Measurements from ENCODE around the gene PRCD. TPM values are rescaled to one million over a fixed set of nuclear protein-coding genes. Genes with fewer than 3 reads are reported as not detected.
"Not testable (repeated sequence)": the region's sequence is repeated elsewhere in the genome, so short reads cannot be mapped to it uniquely, and the experiment has no call there.

The PRCD gene
- polyA plus RNA-seq, 10 donors: 1.6 to 6.6 (median 3.0) TPM

DNA sequence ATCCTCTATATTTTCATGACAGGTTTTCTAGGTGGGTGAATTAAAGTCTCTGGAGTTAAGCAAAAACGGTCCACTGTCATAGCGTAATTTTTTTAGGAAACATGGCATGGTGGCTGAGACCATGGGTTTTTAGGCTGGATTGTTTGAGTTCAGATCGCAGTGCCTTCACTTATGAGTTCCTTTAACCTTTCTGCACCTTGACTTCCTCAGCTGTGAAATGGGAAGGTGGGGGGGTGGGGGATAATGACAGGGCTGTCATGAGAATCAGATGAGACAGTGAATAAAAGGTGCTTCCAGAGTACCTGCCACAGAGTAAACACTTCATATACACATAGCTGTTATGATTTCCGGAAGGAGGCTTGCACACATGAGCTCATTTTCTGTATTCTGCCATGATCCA, 11.8 kb downstream of the PRCD start:
- DNase-seq: no peak

DNA sequence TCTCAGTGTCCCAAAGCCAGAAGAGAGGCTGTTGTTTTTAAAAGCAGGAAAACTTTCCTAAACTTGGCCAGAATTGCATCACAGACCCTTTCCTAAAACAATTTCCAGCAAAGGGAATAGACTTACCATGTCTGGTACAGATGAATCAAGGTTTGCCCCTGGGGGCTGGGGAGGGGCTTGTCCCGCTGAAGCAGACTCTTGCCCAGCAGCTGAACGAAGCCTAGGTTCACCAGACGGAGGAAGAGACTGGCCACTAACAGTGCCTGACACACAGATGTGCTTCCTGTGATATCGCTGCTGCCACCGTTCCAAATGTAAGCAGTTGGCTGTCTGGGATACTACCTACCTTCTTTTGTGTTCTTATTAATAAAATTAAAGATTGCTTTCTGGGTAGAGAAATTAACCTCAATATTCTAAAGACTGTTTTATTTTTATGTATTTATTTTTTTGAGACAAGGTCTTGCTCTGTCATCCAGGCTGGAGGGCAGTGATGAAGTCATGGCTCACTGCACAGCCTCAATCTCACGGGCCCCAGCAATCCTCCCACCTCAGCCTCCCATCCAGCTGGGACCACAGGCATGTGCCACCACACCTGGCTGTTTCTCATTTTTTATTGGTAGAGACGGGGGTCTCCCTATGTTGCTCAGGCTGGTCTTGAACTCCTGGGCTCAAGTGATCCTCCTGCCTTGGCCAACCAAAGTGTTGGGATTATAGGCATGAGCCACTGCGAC, 13.5 kb downstream of the PRCD start:
- no peak for DNase-seq

DNA sequence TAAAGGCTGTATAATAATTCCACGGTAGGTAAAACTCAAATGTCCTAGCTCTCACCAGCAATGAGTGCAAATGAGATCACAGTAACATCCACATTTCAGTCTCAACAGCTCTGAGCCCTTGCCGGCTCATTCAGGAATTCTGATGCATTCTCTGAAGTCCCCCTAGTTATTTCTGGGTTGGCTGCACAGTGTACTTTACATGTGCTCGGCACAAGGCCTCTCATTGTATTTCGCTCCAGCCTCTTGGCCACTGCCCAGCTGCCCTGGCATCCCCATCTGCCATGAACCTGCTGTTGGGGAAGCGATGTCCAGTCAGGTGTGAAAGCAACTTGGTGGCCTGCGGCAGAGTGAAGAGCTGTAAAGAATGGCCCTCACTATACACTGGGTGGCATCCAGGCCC, 14.3 kb downstream of the PRCD start:
- no peak for DNase-seq

DNA sequence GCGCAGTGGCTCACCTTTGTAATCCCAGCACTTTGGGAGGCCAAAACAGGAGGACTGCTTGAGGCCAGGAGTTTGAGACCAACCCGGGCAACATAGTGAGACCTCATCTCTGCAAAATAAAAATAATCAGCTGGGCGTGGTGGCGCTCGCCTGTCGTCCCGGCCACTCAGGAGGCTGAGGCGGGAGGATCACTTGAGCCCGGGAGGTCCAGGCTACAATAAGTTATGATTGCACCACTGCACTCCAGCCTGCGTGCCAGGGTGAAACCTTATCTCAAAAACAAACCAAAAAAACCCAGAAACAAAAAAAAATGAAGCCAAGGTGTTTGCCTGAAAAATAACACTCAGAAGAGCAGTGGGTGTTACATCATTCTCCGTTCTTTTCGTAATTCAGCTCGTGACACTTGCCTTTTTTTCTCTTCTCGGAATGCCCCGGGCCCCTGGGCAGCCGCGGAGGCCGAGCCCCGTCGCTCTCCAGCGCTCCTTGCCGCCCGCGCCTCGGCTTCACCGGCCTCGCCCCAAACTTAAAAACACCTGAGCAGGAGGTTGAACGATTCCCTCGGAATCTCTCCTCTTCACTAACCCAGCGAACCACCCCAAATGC, 17.0 kb downstream of the PRCD start:
- DNase-seq: no peak

- peak; percentile 97 to 98 (median 97) for DNase-seq
Measured at GRCh38 chr17:76557368-76558197, 17.7 kb downstream of the PRCD start.

- peak in 1 of 3 donors; percentile 56 for DNase-seq
Measured at GRCh38 chr17:76558198-76559095, 18.6 kb downstream of the PRCD start.

- not testable (repeated sequence) for DNase-seq
Measured at GRCh38 chr17:76559460-76559859, 19.6 kb downstream of the PRCD start.

GRCh38 chr17:76560036-76560876, 20.4 kb downstream of the PRCD start:
- no peak for DNase-seq

DNA sequence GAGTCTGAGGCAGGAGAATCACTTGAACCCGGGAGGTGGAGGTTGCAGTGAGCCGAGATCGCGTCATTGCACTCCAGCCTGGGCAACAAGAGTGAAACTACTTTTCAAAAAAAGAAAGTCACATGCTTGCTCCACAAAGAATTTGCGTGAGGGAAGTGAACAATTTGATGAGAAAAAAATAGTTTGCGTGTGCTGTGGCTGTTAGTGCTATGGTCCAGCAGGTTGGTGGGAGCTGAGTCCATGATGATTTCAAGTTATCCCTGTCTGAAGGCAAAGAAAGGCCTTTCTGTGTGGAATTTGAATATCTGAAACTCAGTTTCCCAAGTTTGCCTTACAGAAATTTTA, 21.0 kb downstream of the PRCD start:
- no peak for DNase-seq

DNA sequence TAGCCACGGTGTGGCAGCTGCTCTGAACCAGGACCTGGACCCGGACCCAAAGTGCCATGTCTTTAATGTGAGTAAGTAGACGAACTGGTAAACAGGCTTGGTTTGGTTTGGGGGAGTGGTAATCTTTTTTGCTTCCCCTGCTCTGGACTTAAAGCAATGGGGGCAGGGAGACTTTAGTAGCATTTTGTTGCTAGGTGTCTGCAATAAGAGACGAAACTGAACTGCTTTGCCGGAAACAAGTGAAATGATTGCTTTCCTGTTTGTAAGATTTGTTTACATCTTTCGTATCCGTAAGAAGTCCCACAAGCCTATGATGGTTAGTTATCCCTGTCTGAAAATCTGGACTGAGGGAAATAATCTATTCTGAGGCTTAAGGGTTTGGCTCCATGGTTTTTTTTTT, 21.5 kb downstream of the PRCD start:
- no peak for DNase-seq

- DNase-seq: no peak
Measured at GRCh38 chr17:76561799-76562268, 22.0 kb downstream of the PRCD start.

DNA sequence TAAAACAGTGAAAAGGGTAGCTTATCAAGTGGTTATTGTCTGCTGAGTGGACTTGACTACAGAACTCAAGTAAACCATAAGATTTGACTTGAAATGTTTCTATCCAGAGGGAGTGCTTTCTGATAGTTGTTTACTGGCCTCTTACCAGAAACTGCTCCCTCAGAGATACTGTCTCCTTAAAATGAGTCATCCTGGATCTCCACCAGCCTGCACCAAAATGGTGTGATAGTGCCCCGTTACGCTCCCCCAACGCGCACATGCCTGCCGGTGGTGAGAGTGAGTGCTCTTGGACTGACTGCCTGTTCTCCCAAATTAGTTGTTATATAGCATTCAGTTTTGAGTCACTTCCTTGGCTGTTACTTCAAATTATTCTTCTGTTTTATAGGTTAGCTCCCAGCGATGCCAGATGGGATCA, 22.9 kb downstream of the PRCD start:
- DNase-seq: peak in 1 of 3 donors; percentile 69

DNA sequence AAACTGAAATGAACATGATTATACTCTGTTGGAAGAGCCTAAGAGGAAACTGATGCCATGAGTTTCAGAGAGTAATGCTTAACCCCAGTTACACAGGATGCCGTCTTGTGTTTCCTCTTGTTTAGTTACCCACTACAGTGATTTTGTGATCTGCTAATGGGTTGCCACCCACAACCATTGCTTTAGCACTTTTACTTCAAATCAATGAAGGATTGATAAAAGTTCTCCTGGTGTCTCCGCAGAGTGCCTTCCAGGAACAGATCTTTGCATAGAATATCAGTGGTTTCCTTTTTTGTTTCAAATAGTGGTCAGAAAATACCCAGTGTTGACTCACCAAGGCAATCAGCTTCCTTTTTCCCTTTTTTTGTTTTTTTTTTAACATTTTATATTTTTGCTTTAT, 23.5 kb downstream of the PRCD start:
- not testable (repeated sequence) for DNase-seq

GRCh38 chr17:76564991-76565727, 25.3 kb downstream of the PRCD start:
- not testable (repeated sequence) for DNase-seq

GRCh38 chr17:76565728-76566612, 26.1 kb downstream of the PRCD start:
- DNase-seq: no peak

DNA sequence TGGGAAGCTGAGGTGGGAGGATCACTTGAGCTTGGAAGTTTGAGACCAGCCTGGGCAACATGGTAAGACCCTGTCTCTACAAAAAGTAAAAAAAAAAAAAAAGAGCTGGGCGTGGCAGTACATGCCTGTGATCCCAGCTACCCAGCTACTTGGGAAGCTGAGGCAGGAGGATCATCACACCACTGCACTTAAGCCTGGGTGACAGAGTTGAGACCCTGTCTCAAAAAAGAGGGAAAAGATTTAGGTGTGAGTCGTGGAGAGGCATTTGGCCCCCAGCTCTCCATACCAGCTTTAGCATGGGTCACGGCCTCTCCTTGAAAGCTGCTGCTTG, 26.7 kb downstream of the PRCD start:
- no peak for DNase-seq

- no peak for DNase-seq
Measured at GRCh38 chr17:76566988-76567431, 27.2 kb downstream of the PRCD start.

- DNase-seq: no peak
Measured at GRCh38 chr17:76567634-76568432, 28.0 kb downstream of the PRCD start.
